GM08714 (cell line): ENCODE measurements around the gene CDC5L.

ENCODE experiments used
- H3K4me3 ChIP-seq: fragments of 200-500 bp; sonication (Bioruptor generic); 2 replicates; pipeline ENCODE4 v1.5.1; 2014; ENCODE audit warnings: mild to moderate bottlenecking, low read length, inconsistent platforms
- ZNF274 ChIP-seq: IDR thresholded peaks from 2 replicates; pipeline ENCODE4 v1.6.1; 2012; ENCODE audit warnings: mild to moderate bottlenecking, low read depth, low read length

Gene CDC5L

GRCh38 chr6:44477293-44477894 lies 89.9 kb downstream of the CDC5L start:
- no peak overlapping the region for H3K4me3 ChIP-seq
- TF ChIP-seq ZNF274 = no peak

- no peak overlapping the region for H3K4me3 ChIP-seq
- no peak for TF ChIP-seq ZNF274
Observed at GRCh38 chr6:44478158-44478557, 90.7 kb downstream of the CDC5L start.

- TF ChIP-seq ZNF274 = no peak
- no peak overlapping the region for H3K4me3 ChIP-seq
Observed at GRCh38 chr6:44478591-44479254, 91.2 kb downstream of the CDC5L start.

GRCh38 chr6:44480097-44480541 lies 92.6 kb downstream of the CDC5L start:
- no peak overlapping the region for H3K4me3 ChIP-seq
- TF ChIP-seq ZNF274 = no peak

GRCh38 chr6:44481056-44481455 lies 93.5 kb downstream of the CDC5L start:
- no peak overlapping the region for H3K4me3 ChIP-seq
- TF ChIP-seq ZNF274 = no peak

GRCh38 chr6:44481760-44482159 lies 94.3 kb downstream of the CDC5L start:
- no peak for TF ChIP-seq ZNF274
- H3K4me3 ChIP-seq = no peak overlapping the region

GRCh38 chr6:44485601-44486401 lies 98.3 kb downstream of the CDC5L start:
- H3K4me3 ChIP-seq = no peak overlapping the region
- TF ChIP-seq ZNF274 = no peak

GRCh38 chr6:44487002-44487401 lies 99.5 kb downstream of the CDC5L start:
- no peak for TF ChIP-seq ZNF274

GRCh38 chr6:44487586-44487985 lies 100.1 kb downstream of the CDC5L start:
- H3K4me3 ChIP-seq = no peak overlapping the region
- no peak for TF ChIP-seq ZNF274

More at GRCh38 chr6:44487002-44487401, 99.5 kb downstream of the CDC5L start:
- no peak overlapping the region for H3K4me3 ChIP-seq

GRCh38 chr6:44489910-44490604 lies 102.6 kb downstream of the CDC5L start:
- H3K4me3 ChIP-seq = no peak overlapping the region
- no peak for TF ChIP-seq ZNF274

- H3K4me3 ChIP-seq = no peak overlapping the region
- no peak for TF ChIP-seq ZNF274
Observed at GRCh38 chr6:44493132-44493531, 105.6 kb downstream of the CDC5L start.

- TF ChIP-seq ZNF274 = no peak
- H3K4me3 ChIP-seq = no peak overlapping the region
Observed at GRCh38 chr6:44493593-44493992, 106.1 kb downstream of the CDC5L start.

GRCh38 chr6:44494011-44494501 lies 106.5 kb downstream of the CDC5L start:
- no peak for TF ChIP-seq ZNF274
- no peak overlapping the region for H3K4me3 ChIP-seq

GRCh38 chr6:44495036-44495901 lies 107.8 kb downstream of the CDC5L start:
- TF ChIP-seq ZNF274 = no peak
- H3K4me3 ChIP-seq = no peak overlapping the region
